H1 (cell line): Measurements from ENCODE around the gene CEBPB.

Experiments used
- CEBPB ChIP-seq: IDR thresholded peaks from 2 replicates; pipeline ENCODE4 v1.6.1; 2012; ENCODE audit warnings: low read depth, low read length
- CTCF ChIP-seq, 3 experiments: IDR thresholded peaks; 1 replicate in 2 of 3; 2 replicates in 1 of 3; pipeline versions ENCODE4 v1.5.1 to v1.6.1; 2011; ENCODE audit warnings: low read length in 3 of 3, mild to moderate bottlenecking in 3 of 3, inconsistent platforms in 2 of 3, low read depth in 1 of 3, moderate library complexity in 1 of 3; ENCODE audit not compliant: insufficient read depth in 1 of 3; ENCODE audit errors: control extremely low read depth in 1 of 3
- EZH2 ChIP-seq: fragments of 200-600 bp; sonication (generic); IDR thresholded peaks from 2 replicates; pipeline ENCODE4 v1.7.1; 2012; ENCODE audit warnings: low read depth, mild to moderate bottlenecking, moderate library complexity, low read length, inconsistent platforms; ENCODE audit not compliant: severe bottlenecking
- GABPA ChIP-seq: IDR thresholded peaks from 2 replicates; pipeline ENCODE4 v1.6.1; 2011; ENCODE audit warnings: mild to moderate bottlenecking, low read length, moderate library complexity, borderline replicate concordance; ENCODE audit not compliant: insufficient read depth
- KDM1A ChIP-seq: fragments of 200-600, 300-600 bp; sonication (generic); IDR thresholded peaks from 2 replicates; pipeline ENCODE4 v1.7.1; 2016; ENCODE audit warnings: mild to moderate bottlenecking, low read length, borderline replicate concordance
- POLR2A ChIP-seq, 2 experiments: IDR thresholded peaks; 1 replicate in 1 of 2; 2 replicates in 1 of 2; pipeline ENCODE4 v1.6.1; 2011; ENCODE audit warnings: low read depth in 2 of 2, low read length in 2 of 2, mild to moderate bottlenecking in 2 of 2; ENCODE audit errors: control extremely low read depth in 1 of 2
- RFX5 ChIP-seq: IDR thresholded peaks from 2 replicates; pipeline ENCODE4 v1.6.1; 2011; ENCODE audit warnings: low read depth, low read length, improper control_type of control experiment, borderline replicate concordance
- RXRA ChIP-seq: IDR thresholded peaks from 2 replicates; pipeline ENCODE4 v1.6.1; 2011; ENCODE audit warnings: low read depth, mild to moderate bottlenecking, low read length, moderate library complexity; ENCODE audit not compliant: insufficient read depth
- SIRT6 ChIP-seq: IDR thresholded peaks from one replicate; pipeline ENCODE4 v1.7.1; 2012; ENCODE audit warnings: low read length, inconsistent platforms
- SP1 ChIP-seq: IDR thresholded peaks from 2 replicates; pipeline ENCODE4 v1.6.1; 2011; ENCODE audit warnings: low read depth, low read length
- YY1 ChIP-seq: IDR thresholded peaks from 2 replicates; pipeline ENCODE4 v1.6.1; 2011; ENCODE audit warnings: low read depth, mild to moderate bottlenecking, low read length
- TF ChIP-seq, protein P1 (sequence below): IDR thresholded peaks from 2 replicates; pipeline ENCODE4 v1.6.1; 2012; ENCODE audit warnings: inconsistent platforms

GRCh38 chr20:50208085-50208491 is 17.5 kb downstream of the CEBPB start:
- no peak for TF ChIP-seq CTCF (IDR thresholded peaks at IDR 0.05; ENCODE audit: control extremely low read depth in 1 of 3, insufficient read depth in 1 of 3, low read depth in 1 of 3, low read length in 3 of 3)
- no peak for TF ChIP-seq EZH2
- TF ChIP-seq SIRT6: no peak
- no peak for TF ChIP-seq GABPA
- no peak for TF ChIP-seq SP1
- no peak for TF ChIP-seq CEBPB
- TF ChIP-seq KDM1A: no peak
- TF ChIP-seq RXRA: no peak
- TF ChIP-seq, protein P1, sequence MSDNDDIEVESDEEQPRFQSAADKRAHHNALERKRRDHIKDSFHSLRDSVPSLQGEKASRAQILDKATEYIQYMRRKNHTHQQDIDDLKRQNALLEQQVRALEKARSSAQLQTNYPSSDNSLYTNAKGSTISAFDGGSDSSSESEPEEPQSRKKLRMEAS: no peak
- no peak for TF ChIP-seq RFX5
- no peak for TF ChIP-seq YY1
- no peak for TF ChIP-seq POLR2A (IDR thresholded peaks at IDR 0.05; ENCODE audit: control extremely low read depth in 1 of 2, low read depth in 2 of 2, low read length in 2 of 2)
